GM18861 (cell line): ENCODE data around the gene VSIR.

ENCODE experiments used
- ATAC-seq: cut with Tn5 transposase; IDR thresholded peaks from one replicate; pipeline ENCODE4 v1.9.1; 2021; ENCODE audit not compliant: unreplicated experiment

VSIR gene

GRCh38 chr10:71765906-71766716 is 7.2 kb downstream of the VSIR start:
- no peak for ATAC-seq

GRCh38 chr10:71765176-71765904 is 8.0 kb downstream of the VSIR start:
- ATAC-seq: no peak

DNA sequence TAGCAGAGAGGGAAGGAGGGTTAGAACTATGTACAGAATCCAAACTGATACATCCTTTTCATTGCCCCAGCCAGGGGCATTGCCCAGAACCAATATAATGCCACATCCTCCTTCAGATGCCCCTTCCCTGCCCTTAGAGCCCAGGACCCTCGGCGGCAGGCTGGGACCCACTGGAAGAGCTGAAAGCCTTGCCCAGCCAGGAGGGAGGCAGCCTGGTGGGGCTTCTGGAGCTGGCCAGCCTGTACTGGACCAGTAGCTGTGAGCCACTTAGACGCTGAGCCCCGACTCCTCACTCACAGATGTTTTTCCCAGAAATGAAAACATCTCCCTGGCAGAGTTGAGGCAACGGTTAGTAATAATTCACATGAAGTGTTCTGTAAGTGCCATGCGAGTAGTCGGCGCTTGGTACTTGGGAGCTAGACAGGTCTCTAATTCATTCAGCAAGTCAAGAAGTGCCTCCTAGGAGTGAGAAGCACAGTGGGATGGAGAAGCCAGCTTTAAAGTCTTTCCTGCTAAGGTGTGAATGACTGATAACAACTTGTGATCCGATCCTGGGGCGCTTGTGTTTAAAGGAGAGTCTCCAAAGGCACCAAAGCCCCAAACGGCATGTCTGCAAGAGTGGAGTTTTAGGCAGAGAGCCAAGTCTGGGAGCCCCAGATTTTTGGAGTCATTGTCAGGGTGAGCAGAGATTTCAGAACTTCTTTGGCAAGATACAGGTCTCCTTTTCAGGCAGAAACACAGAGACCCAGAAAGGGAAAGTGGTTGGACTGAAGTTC is 9.8 kb downstream of the VSIR start:
- ATAC-seq: no peak

- ATAC-seq: no peak
Observed at GRCh38 chr10:71762324-71762723, 11.0 kb downstream of the VSIR start.

DNA sequence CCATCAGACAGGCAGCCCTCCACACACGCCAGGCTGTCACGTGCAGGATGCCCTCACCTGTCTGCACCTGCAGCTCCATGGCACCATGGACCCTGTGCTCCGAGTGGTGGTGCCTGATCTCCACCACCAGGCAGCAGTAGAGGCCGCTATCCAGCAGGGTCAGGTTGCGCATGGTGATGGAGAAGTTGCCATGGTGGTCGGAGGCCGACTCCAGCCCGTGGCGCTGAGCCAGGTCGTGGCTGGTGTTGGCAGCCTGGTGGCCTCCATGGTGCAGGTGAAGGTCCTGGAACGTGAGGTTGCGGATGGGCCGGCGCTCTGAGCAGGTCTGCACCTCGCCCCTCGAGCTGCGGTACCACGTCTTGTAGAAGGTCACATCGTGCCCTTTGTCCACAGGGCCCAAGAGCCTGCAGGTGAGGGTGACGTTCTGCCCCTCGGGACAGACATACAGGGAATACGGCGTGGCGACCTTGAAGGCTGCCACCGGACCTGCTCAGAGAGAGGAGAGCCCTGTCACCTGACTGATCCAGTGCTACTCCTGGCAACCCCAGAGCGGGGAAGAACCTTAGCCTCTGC is 11.7 kb downstream of the VSIR start:
- ATAC-seq: no peak

- no peak for ATAC-seq
Observed at GRCh38 chr10:71761105-71761511, 12.2 kb downstream of the VSIR start.

DNA sequence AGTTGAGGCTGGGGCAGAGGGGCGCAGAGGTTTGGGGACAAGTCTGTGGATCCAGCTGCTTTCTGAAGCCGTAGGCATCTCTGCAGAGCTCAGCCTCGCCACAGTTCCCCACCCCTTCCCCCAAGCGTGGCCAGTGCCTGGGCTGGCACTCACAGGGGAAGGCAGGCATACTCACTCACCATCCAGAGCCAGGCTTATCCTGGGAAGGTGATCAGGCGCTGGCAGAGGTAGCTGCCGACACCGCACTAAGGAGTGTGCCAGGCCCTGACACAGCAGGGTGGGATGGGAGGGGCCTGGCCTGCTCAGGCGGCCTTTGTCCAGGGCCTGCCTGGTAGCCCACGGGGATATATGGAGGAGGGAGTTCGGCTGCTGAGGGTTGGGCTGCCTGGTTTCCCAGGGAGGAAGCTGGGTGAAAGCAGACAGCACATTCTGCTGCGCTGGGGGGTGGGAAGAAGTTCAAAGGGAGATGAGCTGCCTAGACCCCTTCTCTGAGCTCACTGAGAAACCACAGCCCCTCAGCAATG is 15.9 kb downstream of the VSIR start:
- ATAC-seq: no peak

GRCh38 chr10:71756311-71757191 is 16.8 kb downstream of the VSIR start:
- ATAC-seq: no peak

DNA sequence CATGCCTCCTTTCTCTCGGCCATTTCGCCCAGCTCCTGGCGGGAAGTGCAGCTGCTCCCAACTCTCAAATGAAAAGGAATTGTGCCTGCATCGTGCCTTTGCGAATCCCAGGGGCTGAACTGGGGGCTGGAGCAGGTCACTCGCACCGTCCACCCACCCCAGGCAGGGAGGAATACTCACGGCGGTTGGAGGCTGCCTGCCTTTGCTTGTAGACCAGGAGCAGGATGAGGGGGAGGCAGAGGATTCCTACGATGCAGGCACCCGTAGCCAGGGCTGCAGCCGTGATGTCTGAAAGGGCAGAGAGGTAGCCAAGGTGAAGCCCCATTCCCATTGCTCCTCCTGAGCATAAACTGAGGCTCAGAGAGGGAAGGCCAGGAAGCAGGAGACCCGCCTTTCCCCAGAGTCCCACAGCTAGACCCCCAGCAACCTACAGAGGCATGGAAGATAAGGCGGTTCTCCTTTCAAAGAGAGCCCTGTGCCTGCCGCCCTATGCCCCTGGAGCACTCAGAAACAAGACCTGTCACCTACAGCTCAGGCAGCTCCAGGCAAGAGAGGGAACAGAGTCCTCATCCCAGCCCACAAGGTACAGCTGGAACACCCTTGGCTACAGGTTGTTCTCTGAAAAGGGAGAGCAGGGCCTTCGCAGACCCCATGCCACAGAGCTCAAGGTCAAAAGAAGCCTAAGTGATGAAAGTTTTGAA is 18.0 kb downstream of the VSIR start:
- no peak for ATAC-seq

DNA sequence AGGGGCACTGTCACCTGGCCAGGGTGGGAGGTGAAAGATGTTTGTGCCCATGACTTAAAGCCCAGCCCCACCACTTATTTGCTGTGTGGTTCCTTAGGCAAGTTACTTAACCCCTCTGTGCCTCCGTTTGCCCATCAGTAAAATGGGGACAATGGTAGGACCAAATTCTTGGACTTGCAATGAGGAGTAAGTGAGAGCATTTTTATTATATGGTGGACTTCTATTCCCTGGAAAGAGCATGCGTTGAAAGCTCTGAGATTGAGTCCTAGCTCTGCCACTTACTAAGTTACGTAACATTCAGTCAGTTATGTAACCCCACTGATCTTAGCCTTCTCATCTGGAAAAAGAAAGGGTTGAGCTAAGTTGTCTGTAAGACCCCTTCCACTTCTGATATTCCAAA is 18.8 kb downstream of the VSIR start:
- no peak for ATAC-seq

- no peak for ATAC-seq
Observed at GRCh38 chr10:71753960-71754505, 19.3 kb downstream of the VSIR start.

GRCh38 chr10:71753091-71753959 is 20.0 kb downstream of the VSIR start:
- ATAC-seq: no peak

GRCh38 chr10:71752391-71753090 is 20.8 kb downstream of the VSIR start:
- no peak for ATAC-seq

DNA sequence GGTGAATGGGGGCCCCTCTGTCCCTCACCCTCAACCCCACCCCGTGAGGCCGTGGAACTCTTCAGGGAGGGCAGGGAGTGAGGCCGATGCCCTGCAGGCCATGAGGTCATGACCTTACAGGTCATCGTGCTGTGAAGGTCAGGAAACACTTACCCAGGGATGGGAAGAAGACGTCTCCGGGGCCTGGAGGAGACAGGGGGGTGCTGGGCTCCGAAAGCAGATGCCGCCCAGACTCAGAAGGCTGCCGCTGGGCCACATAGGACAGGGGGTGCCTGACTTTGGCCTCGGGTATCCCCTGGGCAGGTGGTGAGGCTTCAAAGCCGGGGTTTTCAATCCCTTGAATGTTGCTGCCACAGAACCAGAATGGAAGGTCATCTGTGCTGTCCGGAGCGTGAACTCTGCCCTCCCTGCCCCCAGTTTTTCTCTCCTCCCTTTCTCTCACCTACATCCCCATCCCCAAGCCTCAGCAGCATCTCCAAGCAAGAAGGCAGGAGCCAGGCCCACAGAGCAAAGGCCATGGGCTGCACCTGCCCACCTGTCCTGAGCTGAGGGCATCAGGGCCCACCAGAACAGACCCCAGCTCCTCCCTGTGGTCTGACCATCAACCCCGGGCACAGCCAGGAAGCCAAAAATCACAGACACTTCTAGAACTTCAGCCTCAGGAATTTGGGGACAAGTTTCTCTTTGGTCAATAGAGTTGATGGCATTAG is 21.6 kb downstream of the VSIR start:
- ATAC-seq: no peak

- no peak for ATAC-seq
Observed at GRCh38 chr10:71750986-71751385, 22.3 kb downstream of the VSIR start.

GRCh38 chr10:71750124-71750841 is 23.0 kb downstream of the VSIR start:
- ATAC-seq: no peak
